ENCODE data around the gene DDA1.

Gene DDA1

GRCh38 chr19:17309198-17309964 is at the start of gene DDA1:
Gene DDA1, plus strand, starts transcription at chr19:17309563. Its CDS starts 92 bp downstream, at chr19:17309655.
- DNase-seq (ENCODE audit: insufficient read length, low spot score), result peak; percentile 99
- no peak for TF ChIP-seq CTCF (IDR thresholded peaks at IDR 0.05; ENCODE audit: insufficient read depth, missing control alignments)
- FAIRE-seq, result peak; percentile 55

GRCh38 chr19:17259934-17260333 is 49.4 kb upstream of the DDA1 start:
- no peak for DNase-seq (ENCODE audit: insufficient read length, low spot score)
- no peak for TF ChIP-seq CTCF (IDR thresholded peaks at IDR 0.05; ENCODE audit: insufficient read depth, missing control alignments)
- no peak for FAIRE-seq

- DNase-seq (ENCODE audit: insufficient read length, low spot score) (peak; percentile 65), FAIRE-seq (no peak)
- peak; percentile 92 for TF ChIP-seq CTCF (IDR thresholded peaks at IDR 0.05; ENCODE audit: insufficient read depth, missing control alignments)
Measured at GRCh38 chr19:17260842-17261325, 48.5 kb upstream of the DDA1 start.

- FAIRE-seq (no peak), DNase-seq (ENCODE audit: insufficient read length, low spot score) (no peak)
- no peak for TF ChIP-seq CTCF (IDR thresholded peaks at IDR 0.05; ENCODE audit: insufficient read depth, missing control alignments)
Measured at GRCh38 chr19:17262557-17262956, 46.8 kb upstream of the DDA1 start.

- TF ChIP-seq CTCF (IDR thresholded peaks at IDR 0.05; ENCODE audit: insufficient read depth, missing control alignments), result no peak
- FAIRE-seq (no peak), DNase-seq (ENCODE audit: insufficient read length, low spot score) (no peak)
Measured at GRCh38 chr19:17263712-17264640, 45.4 kb upstream of the DDA1 start.

GRCh38 chr19:17264641-17264979 is 44.8 kb upstream of the DDA1 start, which contains the start of gene USHBP1:
Gene USHBP1, minus strand, starts transcription at chr19:17264745. Its CDS starts 446 bp downstream, at chr19:17264299.
- FAIRE-seq (no peak), DNase-seq (ENCODE audit: insufficient read length, low spot score) (no peak)
- TF ChIP-seq CTCF (IDR thresholded peaks at IDR 0.05; ENCODE audit: insufficient read depth, missing control alignments), result no peak

Measured in D721Med (cell line).